Ramos (cell line): ENCODE data around the gene TMEM229B.
"Not testable (repeated sequence)": the region's sequence is repeated elsewhere in the genome, so short reads cannot be mapped to it uniquely, and the experiment has no call there.

Experiments used
- in situ Hi-C: fragments of 300-500 bp; cut with MboI; formaldehyde crosslinking; loops from one replicate; pipeline ENCODE4 v1.14.3; 2022; ENCODE audit warnings: low sequenced_read_pairs; ENCODE audit not compliant: unreplicated experiment

Gene TMEM229B

GRCh38 chr14:67461341-67461985 lies 27.1 kb downstream of the TMEM229B start:
- in situ Hi-C loops, result no loop called here

GRCh38 chr14:67459336-67459735 lies 29.2 kb downstream of the TMEM229B start:
- in situ Hi-C loops, result no loop called here

GRCh38 chr14:67457782-67458181 lies 30.7 kb downstream of the TMEM229B start:
- in situ Hi-C loops, result no loop called here

GRCh38 chr14:67456732-67457131 lies 31.8 kb downstream of the TMEM229B start:
- in situ Hi-C loops, result no loop called here

- in situ Hi-C loops, result no loop called here
Measured at GRCh38 chr14:67453575-67454300, 34.8 kb downstream of the TMEM229B start.

GRCh38 chr14:67451667-67452066 lies 36.9 kb downstream of the TMEM229B start:
- in situ Hi-C loops, result not testable (repeated sequence)

DNA sequence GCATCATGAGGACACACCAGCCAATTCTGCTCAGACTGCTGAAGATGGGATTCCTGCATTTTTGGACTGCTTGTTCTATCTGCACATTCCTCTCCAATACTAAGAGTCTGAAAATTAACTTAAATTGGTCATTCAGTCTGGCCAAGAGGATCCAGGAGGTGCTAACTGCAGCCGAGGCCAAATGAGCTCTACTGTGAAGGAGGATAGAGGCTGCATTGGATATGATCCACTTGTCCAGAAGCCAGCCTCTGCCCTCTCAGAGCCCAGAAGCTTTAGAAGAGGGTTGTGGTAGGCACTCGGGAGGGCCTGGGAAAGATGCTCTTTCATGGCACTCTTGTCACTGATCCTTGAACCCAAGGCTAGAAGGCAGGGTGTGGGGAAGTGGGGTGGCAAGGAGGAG lies 39.4 kb downstream of the TMEM229B start:
- in situ Hi-C loops, result no loop called here

DNA sequence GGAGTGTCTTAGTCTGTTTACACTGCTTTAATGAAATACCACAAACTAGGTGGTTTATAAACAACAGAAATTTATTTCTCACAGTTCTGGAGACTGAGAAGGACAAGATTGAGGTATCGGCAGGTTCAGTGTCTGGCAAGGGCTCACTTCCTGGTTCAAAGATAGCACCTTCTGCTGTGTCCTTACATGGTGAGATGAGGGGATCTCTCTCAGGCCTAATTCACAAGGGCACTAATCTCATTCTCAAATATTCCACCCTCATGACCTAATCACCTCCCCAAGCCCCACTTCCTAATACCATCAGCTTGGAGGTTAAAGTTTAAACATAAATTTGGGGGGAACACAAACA lies 41.5 kb downstream of the TMEM229B start:
- in situ Hi-C loops, result no loop called here

GRCh38 chr14:67446371-67447032 lies 42.0 kb downstream of the TMEM229B start:
- in situ Hi-C loops, result no loop called here

- in situ Hi-C loops, result no loop called here
Measured at GRCh38 chr14:67444395-67444794, 44.1 kb downstream of the TMEM229B start.

- in situ Hi-C loops, result no loop called here
Measured at GRCh38 chr14:67442139-67442906, 46.2 kb downstream of the TMEM229B start.

DNA sequence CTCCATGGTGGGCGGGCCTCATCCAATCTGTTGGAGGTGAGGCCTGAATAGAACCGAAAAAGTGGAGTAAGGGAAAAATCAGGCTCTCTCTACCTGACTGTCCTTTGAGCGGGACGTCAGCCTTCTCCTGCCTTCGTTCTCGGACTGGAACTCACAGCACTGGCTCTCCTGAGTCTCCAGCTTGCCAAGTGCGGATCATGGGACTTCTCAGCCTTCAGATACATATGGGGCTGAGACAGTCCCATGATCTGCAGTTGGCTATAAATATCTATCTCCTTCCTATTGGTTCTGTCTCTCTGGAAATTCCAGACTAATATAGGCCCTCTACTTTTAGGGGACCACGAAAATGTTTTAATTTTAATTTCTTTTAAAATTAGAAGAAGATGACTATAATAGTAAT lies 46.8 kb downstream of the TMEM229B start:
- in situ Hi-C loops, result no loop called here

DNA sequence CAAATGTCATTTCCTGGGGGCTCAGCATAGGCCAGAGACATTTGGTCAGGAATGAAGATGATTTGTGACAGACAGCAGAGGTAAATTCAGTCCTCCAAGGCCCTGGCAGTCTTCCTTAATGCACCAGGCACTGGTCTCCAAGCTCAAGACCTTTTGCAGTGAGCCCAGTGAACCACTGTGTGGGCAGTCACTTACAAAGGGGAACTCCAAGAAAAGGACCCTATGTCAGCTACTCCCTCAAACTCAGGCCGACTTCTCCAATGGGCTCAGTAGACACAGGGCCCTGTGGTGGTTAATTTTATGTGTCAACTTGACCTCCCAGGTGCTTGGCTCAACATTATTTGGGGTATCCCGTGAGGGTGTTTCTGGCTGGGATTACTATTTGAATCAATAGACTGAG lies 47.3 kb downstream of the TMEM229B start:
- in situ Hi-C loops, result no loop called here

- in situ Hi-C loops, result no loop called here
Measured at GRCh38 chr14:67440513-67440912, 48.0 kb downstream of the TMEM229B start.

DNA sequence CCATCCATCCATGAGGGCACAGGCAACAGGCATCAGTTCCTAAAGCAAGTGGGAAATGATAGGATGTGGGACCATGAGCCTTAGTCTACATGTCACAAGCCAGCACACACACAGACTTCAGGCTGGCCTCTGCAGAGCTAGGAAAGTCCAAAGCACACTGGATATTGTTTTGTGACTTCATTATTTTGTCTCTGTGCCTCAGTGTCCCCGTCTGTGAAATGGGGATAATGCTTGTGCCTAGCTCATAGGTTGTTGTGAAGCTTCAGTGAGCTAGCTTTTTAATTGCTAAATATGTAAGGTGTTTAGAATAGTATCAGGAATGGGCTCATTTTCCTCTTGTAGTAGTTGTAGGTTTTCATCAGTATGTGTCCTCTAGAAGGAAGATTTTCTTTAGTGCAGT lies 49.6 kb downstream of the TMEM229B start:
- in situ Hi-C loops, result no loop called here

GRCh38 chr14:67436006-67436866 lies 52.3 kb downstream of the TMEM229B start:
- in situ Hi-C loops, result no loop called here

DNA sequence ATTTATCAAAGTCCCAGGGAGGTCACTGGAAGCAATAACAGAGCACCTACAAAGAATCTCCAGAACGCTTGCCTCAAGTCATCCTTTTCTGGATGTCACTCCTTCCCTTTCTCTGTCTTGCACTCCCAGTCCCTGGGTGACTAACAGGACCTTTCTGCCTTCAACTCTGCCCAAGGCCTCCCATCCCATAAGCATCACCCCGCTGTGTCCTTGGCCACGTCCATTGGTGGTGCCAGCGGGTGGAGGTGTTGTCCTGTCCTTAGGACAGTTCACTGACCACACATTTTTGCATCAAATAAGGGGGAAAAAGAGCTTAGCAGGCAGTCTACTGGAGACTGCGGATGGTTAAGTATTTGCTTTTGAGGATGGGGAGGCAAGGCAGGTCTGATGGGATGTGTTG lies 52.9 kb downstream of the TMEM229B start:
- in situ Hi-C loops, result no loop called here

GRCh38 chr14:67432050-67432564 lies 56.4 kb downstream of the TMEM229B start:
- in situ Hi-C loops, result loop anchor here (5.0 kb wide), 1 partner anchor 135 kb away; no protein-coding TSS in a partner anchor

- in situ Hi-C loops, result loop anchor here (5.0 to 10.0 kb wide), 2 partner anchors 138 to 275 kb away; partner anchors contain the start of gene RDH12
Measured at GRCh38 chr14:67429510-67430205, 58.9 kb downstream of the TMEM229B start.
